ENCODE results near the gene MACROH2A1.

GRCh38 chr5:135307143-135307903, 91.7 kb downstream of the MACROH2A1 start:
- no peak for TF ChIP-seq POLR2A (IDR thresholded peaks at IDR 0.05)
- TF ChIP-seq, protein P1, sequence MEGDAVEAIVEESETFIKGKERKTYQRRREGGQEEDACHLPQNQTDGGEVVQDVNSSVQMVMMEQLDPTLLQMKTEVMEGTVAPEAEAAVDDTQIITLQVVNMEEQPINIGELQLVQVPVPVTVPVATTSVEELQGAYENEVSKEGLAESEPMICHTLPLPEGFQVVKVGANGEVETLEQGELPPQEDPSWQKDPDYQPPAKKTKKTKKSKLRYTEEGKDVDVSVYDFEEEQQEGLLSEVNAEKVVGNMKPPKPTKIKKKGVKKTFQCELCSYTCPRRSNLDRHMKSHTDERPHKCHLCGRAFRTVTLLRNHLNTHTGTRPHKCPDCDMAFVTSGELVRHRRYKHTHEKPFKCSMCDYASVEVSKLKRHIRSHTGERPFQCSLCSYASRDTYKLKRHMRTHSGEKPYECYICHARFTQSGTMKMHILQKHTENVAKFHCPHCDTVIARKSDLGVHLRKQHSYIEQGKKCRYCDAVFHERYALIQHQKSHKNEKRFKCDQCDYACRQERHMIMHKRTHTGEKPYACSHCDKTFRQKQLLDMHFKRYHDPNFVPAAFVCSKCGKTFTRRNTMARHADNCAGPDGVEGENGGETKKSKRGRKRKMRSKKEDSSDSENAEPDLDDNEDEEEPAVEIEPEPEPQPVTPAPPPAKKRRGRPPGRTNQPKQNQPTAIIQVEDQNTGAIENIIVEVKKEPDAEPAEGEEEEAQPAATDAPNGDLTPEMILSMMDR (IDR thresholded peaks at IDR 0.05): no peak
